HG03045 (cell line): ENCODE data around the gene MYO1B.

Experiments used
- ATAC-seq: cut with Tn5 transposase; IDR thresholded peaks from one replicate; pipeline ENCODE4 v1.9.1; 2021; ENCODE audit warnings: mild to moderate bottlenecking, moderate library complexity; ENCODE audit not compliant: unreplicated experiment

The MYO1B gene

GRCh38 chr2:191319186-191319585 is 74.0 kb downstream of the MYO1B start:
- ATAC-seq, result no peak

- no peak for ATAC-seq
These were observed 75.7 kb downstream of the MYO1B start for GRCh38 chr2:191320881-191321280.

GRCh38 chr2:191321861-191322662 is 76.9 kb downstream of the MYO1B start:
- no peak for ATAC-seq

- no peak for ATAC-seq
These were observed 77.8 kb downstream of the MYO1B start for GRCh38 chr2:191322828-191323506.

- no peak for ATAC-seq
These were observed 80.6 kb downstream of the MYO1B start for GRCh38 chr2:191325651-191326365.

GRCh38 chr2:191327484-191327883 is 82.3 kb downstream of the MYO1B start:
- ATAC-seq, result no peak

GRCh38 chr2:191328150-191328809 is 83.1 kb downstream of the MYO1B start:
- no peak for ATAC-seq

- ATAC-seq, result no peak
These were observed 84.6 kb downstream of the MYO1B start for GRCh38 chr2:191329841-191330240.

GRCh38 chr2:191333911-191334357 is 88.7 kb downstream of the MYO1B start:
- ATAC-seq, result no peak

GRCh38 chr2:191335875-191336464 is 90.8 kb downstream of the MYO1B start:
- no peak for ATAC-seq

- no peak for ATAC-seq
These were observed 96.2 kb downstream of the MYO1B start for GRCh38 chr2:191341436-191341835.

GRCh38 chr2:191343796-191344338 is 98.7 kb downstream of the MYO1B start:
- ATAC-seq, result no peak

- no peak for ATAC-seq
These were observed 100.6 kb downstream of the MYO1B start for GRCh38 chr2:191345788-191346187.

GRCh38 chr2:191347154-191347553 is 102.0 kb downstream of the MYO1B start:
- ATAC-seq, result no peak

GRCh38 chr2:191347881-191348280 is 102.7 kb downstream of the MYO1B start:
- ATAC-seq, result no peak

GRCh38 chr2:191349990-191350389 is 104.8 kb downstream of the MYO1B start:
- no peak for ATAC-seq

GRCh38 chr2:191350826-191351225 is 105.6 kb downstream of the MYO1B start:
- ATAC-seq, result no peak

GRCh38 chr2:191351298-191351697 is 106.1 kb downstream of the MYO1B start:
- no peak for ATAC-seq

GRCh38 chr2:191351921-191352320 is 106.7 kb downstream of the MYO1B start:
- no peak for ATAC-seq

- ATAC-seq, result no peak
These were observed 107.3 kb downstream of the MYO1B start for GRCh38 chr2:191352536-191352935.
